GM03348 (cell line): ENCODE results near the gene FRMD7.
"Not testable (repeated sequence)": the region's sequence is repeated elsewhere in the genome, so short reads cannot be mapped to it uniquely, and the experiment has no call there.

Source experiments
- DNase-seq: peaks from one replicate; pipeline ENCODE4 v3.0.0; 2012; ENCODE audit warnings: low spot score

FRMD7 gene

GRCh38 chrX:132092439-132093065 is 35.3 kb downstream of the FRMD7 start:
- DNase-seq = peak; percentile 54

- DNase-seq = no peak
These were observed 37.2 kb downstream of the FRMD7 start for GRCh38 chrX:132090403-132091159.

- no peak for DNase-seq
These were observed 39.0 kb downstream of the FRMD7 start for GRCh38 chrX:132088864-132089263.

- no peak for DNase-seq
These were observed 41.1 kb downstream of the FRMD7 start for GRCh38 chrX:132086672-132087071.

GRCh38 chrX:132085786-132086185 is 42.0 kb downstream of the FRMD7 start:
- DNase-seq = no peak

- no peak for DNase-seq
These were observed 49.9 kb downstream of the FRMD7 start for GRCh38 chrX:132077912-132078311.

- no peak for DNase-seq
These were observed 50.4 kb downstream of the FRMD7 start for GRCh38 chrX:132077414-132077813.

GRCh38 chrX:132071254-132071653 is 56.6 kb downstream of the FRMD7 start:
- peak; percentile 12 for DNase-seq

GRCh38 chrX:132068405-132068804 is 59.4 kb downstream of the FRMD7 start:
- DNase-seq = no peak

- DNase-seq = no peak
These were observed 64.0 kb downstream of the FRMD7 start for GRCh38 chrX:132063862-132064261.

- DNase-seq = no peak
These were observed 64.5 kb downstream of the FRMD7 start for GRCh38 chrX:132063334-132063733.

GRCh38 chrX:132059973-132060540 is 67.8 kb downstream of the FRMD7 start:
- DNase-seq = no peak

GRCh38 chrX:132058975-132059374 is 68.8 kb downstream of the FRMD7 start:
- no peak for DNase-seq

- DNase-seq = no peak
These were observed 69.8 kb downstream of the FRMD7 start for GRCh38 chrX:132058050-132058449.

GRCh38 chrX:132051778-132052177 is 76.0 kb downstream of the FRMD7 start:
- not testable (repeated sequence) for DNase-seq

- no peak for DNase-seq
These were observed 81.3 kb downstream of the FRMD7 start for GRCh38 chrX:132046533-132046932.

- no peak for DNase-seq
These were observed 82.4 kb downstream of the FRMD7 start for GRCh38 chrX:132045456-132045855.

- no peak for DNase-seq
These were observed 82.9 kb downstream of the FRMD7 start for GRCh38 chrX:132044953-132045352.

- no peak for DNase-seq
These were observed 83.8 kb downstream of the FRMD7 start for GRCh38 chrX:132043977-132044376.

GRCh38 chrX:132041015-132041414 is 86.8 kb downstream of the FRMD7 start:
- no peak for DNase-seq

GRCh38 chrX:132040066-132040465 is 87.8 kb downstream of the FRMD7 start:
- no peak for DNase-seq

GRCh38 chrX:132037479-132037993 is 90.3 kb downstream of the FRMD7 start:
- no peak for DNase-seq

GRCh38 chrX:132034648-132035047 is 93.2 kb downstream of the FRMD7 start:
- no peak for DNase-seq
